ENCODE data around the gene C16orf96.

DNA sequence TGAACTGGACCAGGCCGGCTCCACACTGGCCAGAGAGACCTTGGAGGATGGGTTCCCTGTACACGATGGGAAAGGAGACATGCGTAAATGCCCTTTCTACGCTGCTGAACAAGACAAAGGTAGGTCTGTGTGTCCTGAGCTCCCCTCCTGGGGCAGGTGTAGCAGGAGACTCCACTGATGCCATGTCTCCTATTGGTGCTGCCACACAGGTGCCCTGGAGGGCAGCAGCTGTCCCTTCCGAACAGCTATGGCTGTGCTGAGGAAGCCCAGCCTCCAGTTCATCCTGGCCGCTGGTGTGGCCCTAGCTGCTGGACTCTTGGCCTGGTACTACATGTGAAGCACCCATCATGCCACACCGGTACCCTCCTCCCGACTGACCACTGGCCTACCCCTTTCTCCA is 46.7 kb upstream of the C16orf96 start:
- TF ChIP-seq CTCF (IDR thresholded peaks at IDR 0.05; ENCODE audit: insufficient read depth, low read length) (no peak), POLR2AphosphoS5 (IDR thresholded peaks at IDR 0.05; ENCODE audit: low read depth) (no peak), SPI1 (IDR thresholded peaks at IDR 0.05; ENCODE audit: borderline replicate concordance, low read depth) (no peak), GABPA (IDR thresholded peaks at IDR 0.05; ENCODE audit: low read depth) (no peak)
- TF ChIP-seq, protein P1, sequence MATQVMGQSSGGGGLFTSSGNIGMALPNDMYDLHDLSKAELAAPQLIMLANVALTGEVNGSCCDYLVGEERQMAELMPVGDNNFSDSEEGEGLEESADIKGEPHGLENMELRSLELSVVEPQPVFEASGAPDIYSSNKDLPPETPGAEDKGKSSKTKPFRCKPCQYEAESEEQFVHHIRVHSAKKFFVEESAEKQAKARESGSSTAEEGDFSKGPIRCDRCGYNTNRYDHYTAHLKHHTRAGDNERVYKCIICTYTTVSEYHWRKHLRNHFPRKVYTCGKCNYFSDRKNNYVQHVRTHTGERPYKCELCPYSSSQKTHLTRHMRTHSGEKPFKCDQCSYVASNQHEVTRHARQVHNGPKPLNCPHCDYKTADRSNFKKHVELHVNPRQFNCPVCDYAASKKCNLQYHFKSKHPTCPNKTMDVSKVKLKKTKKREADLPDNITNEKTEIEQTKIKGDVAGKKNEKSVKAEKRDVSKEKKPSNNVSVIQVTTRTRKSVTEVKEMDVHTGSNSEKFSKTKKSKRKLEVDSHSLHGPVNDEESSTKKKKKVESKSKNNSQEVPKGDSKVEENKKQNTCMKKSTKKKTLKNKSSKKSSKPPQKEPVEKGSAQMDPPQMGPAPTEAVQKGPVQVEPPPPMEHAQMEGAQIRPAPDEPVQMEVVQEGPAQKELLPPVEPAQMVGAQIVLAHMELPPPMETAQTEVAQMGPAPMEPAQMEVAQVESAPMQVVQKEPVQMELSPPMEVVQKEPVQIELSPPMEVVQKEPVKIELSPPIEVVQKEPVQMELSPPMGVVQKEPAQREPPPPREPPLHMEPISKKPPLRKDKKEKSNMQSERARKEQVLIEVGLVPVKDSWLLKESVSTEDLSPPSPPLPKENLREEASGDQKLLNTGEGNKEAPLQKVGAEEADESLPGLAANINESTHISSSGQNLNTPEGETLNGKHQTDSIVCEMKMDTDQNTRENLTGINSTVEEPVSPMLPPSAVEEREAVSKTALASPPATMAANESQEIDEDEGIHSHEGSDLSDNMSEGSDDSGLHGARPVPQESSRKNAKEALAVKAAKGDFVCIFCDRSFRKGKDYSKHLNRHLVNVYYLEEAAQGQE (IDR thresholded peaks at IDR 0.05; ENCODE audit: insufficient replicate concordance, low read depth), result no peak
